ENCODE measurements around the gene UPF1.

DNA sequence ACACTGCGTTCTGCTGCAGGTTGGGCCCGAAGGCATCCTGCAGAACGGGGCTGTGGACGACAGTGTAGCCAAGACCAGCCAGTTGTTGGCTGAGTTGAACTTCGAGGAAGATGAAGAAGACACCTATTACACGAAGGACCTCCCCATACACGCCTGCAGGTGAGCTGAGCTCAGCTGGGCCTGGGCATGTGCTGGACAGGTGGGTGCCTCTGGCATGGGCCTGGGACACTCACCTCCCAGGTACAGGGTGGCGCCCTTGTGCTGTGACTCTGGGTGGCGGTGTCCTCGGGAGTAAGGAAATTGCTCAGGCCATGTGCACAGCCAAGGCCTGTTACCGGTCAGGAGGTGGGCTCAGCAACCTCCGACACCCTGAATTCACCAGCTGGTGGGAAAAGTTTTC is 14.2 kb downstream of the UPF1 start:
- TF ChIP-seq CTCF (IDR thresholded peaks at IDR 0.05) (no peak), POLR2A (IDR thresholded peaks at IDR 0.05) (no peak)

Data from Peyer's patch (tissue), 4 donors.